SK-N-SH treated with all-trans-retinoic acid at 6 μM for 48 hours (cell line): Measurements from ENCODE around the gene UBE2E3.

Source experiments
- BACH2 ChIP-seq: fragments of 250-450 bp; sonication (Bioruptor Pico); IDR thresholded peaks from 2 replicates; pipeline ENCODE4 v1.9.0; 2021; ENCODE audit warnings: mild to moderate bottlenecking, borderline replicate concordance
- CREB5 ChIP-seq: fragments of 250-450 bp; sonication (Bioruptor Pico); IDR thresholded peaks from 2 replicates; pipeline ENCODE4 v1.5.1; 2020; ENCODE audit warnings: low read depth, mild to moderate bottlenecking, moderate library complexity
- CSRNP3 ChIP-seq: fragments of 250-450 bp; sonication (Bioruptor Pico); IDR thresholded peaks from 2 replicates; pipeline ENCODE4 v1.5.1; 2021; ENCODE audit warnings: mild to moderate bottlenecking, moderate library complexity
- ESRRG ChIP-seq: fragments of 250-450 bp; sonication (Bioruptor Pico); IDR thresholded peaks from 2 replicates; pipeline ENCODE4 v1.6.1; 2021; ENCODE audit warnings: mild to moderate bottlenecking
- OSR1 ChIP-seq: fragments of 250-450 bp; sonication (Bioruptor Pico); IDR thresholded peaks from 2 replicates; pipeline ENCODE4 v1.8.0; 2022; ENCODE audit warnings: moderate library complexity, mild to moderate bottlenecking, inconsistent platforms
- TSHZ2 ChIP-seq: fragments of 250-450 bp; sonication (Bioruptor Pico); IDR thresholded peaks from 2 replicates; pipeline ENCODE4 v1.5.0; 2020; ENCODE audit warnings: mild to moderate bottlenecking, moderate library complexity
- ZFP3 ChIP-seq: fragments of 250-450 bp; sonication (Bioruptor Pico); IDR thresholded peaks from 2 replicates; pipeline ENCODE4 v1.5.0; 2020; ENCODE audit warnings: mild to moderate bottlenecking, moderate library complexity
- ZFP30 ChIP-seq: fragments of 450-650 bp; formaldehyde crosslinking; IDR thresholded peaks from 2 replicates; pipeline ENCODE4 v1.5.0; 2022; ENCODE audit warnings: mild to moderate bottlenecking, moderate library complexity
- ZNF8 ChIP-seq: fragments of 450-650 bp; formaldehyde crosslinking; IDR thresholded peaks from 2 replicates; pipeline ENCODE4 v1.5.0; 2020; ENCODE audit warnings: mild to moderate bottlenecking, moderate library complexity

GRCh38 chr2:181104512-181105115 lies 124.2 kb downstream of the UBE2E3 start:
- TF ChIP-seq CSRNP3 (CRISPR knock-in tag) (no peak), ZFP3 (no peak), ZNF8 (CRISPR knock-in tag) (no peak), TSHZ2 (CRISPR knock-in tag) (no peak), ZFP30 (no peak), OSR1 (CRISPR knock-in tag) (no peak), BACH2 (no peak), ESRRG (no peak), CREB5 (CRISPR knock-in tag) (no peak)
